Measurements from ENCODE around the gene AKAIN1.

Gene AKAIN1

GRCh38 chr18:5197032-5197434 is at the start of gene AKAIN1:
Gene AKAIN1 (minus strand): TSS chr18:5197257. CDS start chr18:5197053, 204 bp downstream.
- DNase-seq = peak; percentile 8

GRCh38 chr18:5244941-5245340 is 47.9 kb upstream of the AKAIN1 start:
- no peak for DNase-seq

GRCh38 chr18:5239447-5239846 is 42.4 kb upstream of the AKAIN1 start:
- no peak for DNase-seq

- DNase-seq = peak; percentile 46
Observed at GRCh38 chr18:5238371-5238976, 41.4 kb upstream of the AKAIN1 start.

GRCh38 chr18:5237723-5238370 is 40.8 kb upstream of the AKAIN1 start:
- DNase-seq = peak; percentile 85

GRCh38 chr18:5237083-5237722 is 40.1 kb upstream of the AKAIN1 start:
- DNase-seq = no peak

GRCh38 chr18:5214583-5215351 is 17.7 kb upstream of the AKAIN1 start:
- no peak for DNase-seq

GRCh38 chr18:5207471-5208150 is 10.6 kb upstream of the AKAIN1 start:
- DNase-seq = no peak

- no peak for DNase-seq
Observed at GRCh38 chr18:5198311-5198710, 1.3 kb upstream of the AKAIN1 start.

- DNase-seq = no peak
Observed at GRCh38 chr18:5197461-5197860, 404 bp upstream of the AKAIN1 start.

GRCh38 chr18:5196253-5197031 is 615 bp downstream of the AKAIN1 start:
- DNase-seq = no peak

GRCh38 chr18:5195656-5196055 is 1.4 kb downstream of the AKAIN1 start:
- DNase-seq = no peak

- DNase-seq = no peak
Observed at GRCh38 chr18:5180254-5180653, 16.8 kb downstream of the AKAIN1 start.

- no peak for DNase-seq
Observed at GRCh38 chr18:5178519-5178918, 18.5 kb downstream of the AKAIN1 start.

GRCh38 chr18:5175378-5175777 is 21.7 kb downstream of the AKAIN1 start:
- no peak for DNase-seq

- DNase-seq = no peak
Observed at GRCh38 chr18:5173646-5174045, 23.4 kb downstream of the AKAIN1 start.

GRCh38 chr18:5173236-5173635 is 23.8 kb downstream of the AKAIN1 start:
- no peak for DNase-seq

GRCh38 chr18:5167831-5168230 is 29.2 kb downstream of the AKAIN1 start:
- no peak for DNase-seq

- DNase-seq = no peak
Observed at GRCh38 chr18:5166606-5167280, 30.3 kb downstream of the AKAIN1 start.

- DNase-seq = no peak
Observed at GRCh38 chr18:5164903-5165302, 32.2 kb downstream of the AKAIN1 start.

GRCh38 chr18:5162111-5162510 is 34.9 kb downstream of the AKAIN1 start:
- no peak for DNase-seq

- no peak for DNase-seq
Observed at GRCh38 chr18:5159080-5159479, 38.0 kb downstream of the AKAIN1 start.
